GM12892 (cell line): ENCODE measurements around the gene CENPC.
"Not testable (repeated sequence)": the region's sequence is repeated elsewhere in the genome, so short reads cannot be mapped to it uniquely, and the experiment has no call there.

ENCODE experiments used
- POLR2A ChIP-seq: IDR thresholded peaks from 2 replicates; pipeline ENCODE4 v1.6.1; 2011; ENCODE audit warnings: low read depth, low read length, control low read depth
- POLR2AphosphoS5 ChIP-seq: IDR thresholded peaks from 2 replicates; pipeline ENCODE4 v1.6.1; 2011; ENCODE audit warnings: low read depth, low read length, control low read depth
- TAF1 ChIP-seq: IDR thresholded peaks from 2 replicates; pipeline ENCODE4 v1.6.1; 2011; ENCODE audit warnings: low read depth, mild to moderate bottlenecking, control low read depth, low read length, borderline replicate concordance

GRCh38 chr4:67552146-67552792 is 7.0 kb upstream of the CENPC start:
- TF ChIP-seq POLR2A, TAF1, POLR2AphosphoS5: not testable (repeated sequence)
